HCT116 (cell line): Measurements from ENCODE around the gene EXD3. TPM values are rescaled to one million over a fixed set of nuclear protein-coding genes. Genes with fewer than 3 reads are reported as not detected.

Source experiments
- ATAC-seq: fragments of 200-7000 bp; cut with Tn5 transposase; 2 replicates; pipeline ENCODE4 v1.9.1; 2020; ENCODE audit warnings: mild to moderate bottlenecking, moderate library complexity
- BruUV-seq: library from RNA; stranded (reverse); fragments of 400-500 nt; replicated peaks from 2 replicates; lab custom pipeline; 2021; lab: Mats Ljungman, UMichigan
- CTCF ChIA-PET: fragments of 300-600 bp; sonication (Branson Sonifier 250); formaldehyde crosslinking; loops from one replicate; lab custom pipeline; 2021; ENCODE audit warnings: antibody characterized with exemption; lab: Charles Lee
- POLR2A ChIA-PET: fragments of 300-600, 350-600 bp; sonication (Branson Sonifier 250); formaldehyde crosslinking; loops from one replicate; lab custom pipeline; 2021; ENCODE audit warnings: antibody characterized with exemption; lab: Charles Lee
- RAD21 ChIA-PET, 2 experiments: fragments of 300-600 bp; sonication (Branson Sonifier 250); formaldehyde crosslinking; loops; one replicate each; lab custom pipeline; 2023; ENCODE audit warnings: low total read pairs in 2 of 2; ENCODE audit not compliant: uncharacterized antibody in 2 of 2, unreplicated experiment in 2 of 2, low non-redundant PET in 1 of 2; lab: Charles Lee
- DNase-seq: peaks from one replicate; pipeline ENCODE4 v3.0.0-alpha.2; 2010; ENCODE audit warnings: low read depth, low spot score
- H2AFZ ChIP-seq: fragments of 200-600 bp; shearing (Covaris generic), sonication (generic); 2 replicates; pipeline ENCODE4 v1.6.1; 2017; ENCODE audit warnings: low read depth, mixed run types, mixed read lengths, antibody characterized with exemption, low read length; ENCODE audit not compliant: poor library complexity, severe bottlenecking
- H3K27ac ChIP-seq: 2 replicates; pipeline ENCODE4 v1.5.1; 2012; ENCODE audit warnings: low read depth, low read length
- H3K27me3 ChIP-seq: fragments of 200-600 bp; sonication (generic); 2 replicates; pipeline ENCODE4 v1.6.1; 2016; ENCODE audit warnings: mixed run types, low read length, mixed read lengths; ENCODE audit not compliant: insufficient read depth
- H3K36me3 ChIP-seq, 2 experiments: fragments of 200-500 bp in 1 of 2; fragments of 200-600 bp in 1 of 2; sonication (Bioruptor generic) in 1 of 2; sonication (generic) in 1 of 2; 2 replicates each; pipeline versions ENCODE4 v1.5.1 to v1.6.1; 2014 to 2016; ENCODE audit warnings: low read length in 2 of 2, inconsistent platforms in 1 of 2, mixed read lengths in 1 of 2, mixed run types in 1 of 2; ENCODE audit not compliant: insufficient read depth in 2 of 2, control insufficient read depth in 1 of 2
- H3K4me1 ChIP-seq, 2 experiments: fragments of 200-600 bp in 1 of 2; sonication (generic) in 1 of 2; 2 replicates each; pipeline versions ENCODE4 v1.5.1 to v1.6.1; 2012 to 2017; ENCODE audit warnings: low read length in 2 of 2, inconsistent platforms in 1 of 2, mild to moderate bottlenecking in 1 of 2, mixed read lengths in 1 of 2, mixed run types in 1 of 2, moderate library complexity in 1 of 2; ENCODE audit not compliant: insufficient read depth in 2 of 2, control insufficient read depth in 1 of 2
- H3K4me2 ChIP-seq: fragments of 200-600 bp; sonication (generic); 2 replicates; pipeline ENCODE4 v1.6.1; 2017; ENCODE audit warnings: mixed run types, low read length, mixed read lengths
- H3K4me3 ChIP-seq, 2 experiments: fragments of 200-600 bp in 1 of 2; sonication (generic) in 1 of 2; replicated peaks in 1 of 2; 2 replicates each; pipeline ENCODE4 v1.5.1; 2011 to 2016; ENCODE audit warnings: low read length in 2 of 2, control low read depth in 1 of 2, low read depth in 1 of 2, mild to moderate bottlenecking in 1 of 2, mixed read lengths in 1 of 2, mixed run types in 1 of 2
- H3K79me2 ChIP-seq: fragments of 200-600 bp; sonication (generic); 2 replicates; pipeline ENCODE4 v1.6.1; 2017; ENCODE audit warnings: mild to moderate bottlenecking, mixed run types, low read length, moderate library complexity, mixed read lengths; ENCODE audit not compliant: insufficient read depth
- H3K9ac ChIP-seq: fragments of 200-600 bp; sonication (generic); 2 replicates; pipeline ENCODE4 v1.6.1; 2016; ENCODE audit warnings: low read length, mixed read lengths
- H3K9me2 ChIP-seq: fragments of 200-600 bp; sonication (generic), shearing (Covaris generic); 2 replicates; pipeline ENCODE4 v1.6.1; 2017; ENCODE audit warnings: mixed run types, mild to moderate bottlenecking, moderate library complexity; ENCODE audit not compliant: insufficient read depth
- H3K9me3 ChIP-seq, 2 experiments: fragments of 200-500 bp in 1 of 2; fragments of 200-600 bp in 1 of 2; sonication (Bioruptor generic) in 1 of 2; sonication (generic) in 1 of 2; 2 replicates each; pipeline ENCODE4 v1.6.1; 2014 to 2017; ENCODE audit warnings: low read length in 2 of 2, mixed read lengths in 2 of 2, inconsistent platforms in 1 of 2, low read depth in 1 of 2, mild to moderate bottlenecking in 1 of 2, mixed run types in 1 of 2, moderate library complexity in 1 of 2; ENCODE audit not compliant: control insufficient read depth in 1 of 2, insufficient read depth in 1 of 2
- H4K20me1 ChIP-seq: fragments of 200-600 bp; sonication (generic), shearing (Covaris generic); 2 replicates; pipeline ENCODE4 v1.6.1; 2017; ENCODE audit warnings: mixed run types, mild to moderate bottlenecking, moderate library complexity; ENCODE audit not compliant: insufficient read depth
- ATF3 ChIP-seq: IDR thresholded peaks from 2 replicates; pipeline ENCODE4 v1.6.1; 2012
- CEBPB ChIP-seq: IDR thresholded peaks from 2 replicates; pipeline ENCODE4 v1.6.1; 2012; ENCODE audit warnings: low read depth
- ELF1 ChIP-seq: IDR thresholded peaks from 2 replicates; pipeline ENCODE4 v1.6.1; 2012; ENCODE audit warnings: low read depth, borderline replicate concordance
- EZH2phosphoT487 ChIP-seq: fragments of 200-600 bp; IDR thresholded peaks from 2 replicates; pipeline ENCODE4 v1.6.1; 2018; ENCODE audit warnings: antibody characterized with exemption, borderline replicate concordance
- FOSL1 ChIP-seq: IDR thresholded peaks from 2 replicates; pipeline ENCODE4 v1.6.1; 2012; ENCODE audit warnings: low read depth
- POLR2AphosphoS5 ChIP-seq: IDR thresholded peaks from 2 replicates; pipeline ENCODE4 v1.6.1; 2011; ENCODE audit warnings: mild to moderate bottlenecking, low read depth, low read length, moderate library complexity
- RAD21 ChIP-seq: IDR thresholded peaks from 2 replicates; pipeline ENCODE4 v1.6.1; 2012; ENCODE audit warnings: low read depth, mild to moderate bottlenecking
- TCF7L2 ChIP-seq: IDR thresholded peaks from 2 replicates; pipeline ENCODE4 v1.7.0; 2011; ENCODE audit warnings: borderline replicate concordance, inconsistent platforms; ENCODE audit not compliant: insufficient read depth, insufficient read length; ENCODE audit errors: extremely low read depth
- intact Hi-C: fragments of 100-400 bp; cut with micrococcal nuclease; formaldehyde crosslinking; loops from 2 replicates; pipeline ENCODE4 v1.10.0; 2022
- total RNA-seq: library from RNA; stranded (reverse); gene quantifications from one replicate; pipeline ENCODE4 v1.2.1, GENCODE V29; 2021; ENCODE audit not compliant: unreplicated experiment

The EXD3 gene
- total RNA-seq, 1 experiment from 2014 or later = 25.4 TPM

- Histone ChIP-seq H3K9ac (no peak overlapping the region), H3K27me3 (no peaks in the 10 kb centered on the region)
- intact Hi-C loops = no loop called here
- CTCF ChIA-PET = no interaction called here
- TF ChIP-seq ELF1 (no peak), RAD21 (no peak), CEBPB (no peak), TCF7L2 (no peak), POLR2AphosphoS5 (no peak)
- TF ChIP-seq, all 23 proteins: peak for 0
- Histone ChIP-seq H2AFZ (no peak overlapping the region), H3K4me3 (no peak overlapping the region), H3K27ac (no peak overlapping the region), H3K4me1 (no peaks in the 10 kb centered on the region; a peak in 1 of 4 replicates), H3K9me3 (no peaks in the 10 kb centered on the region), H3K79me2 (no peaks in the 10 kb centered on the region), H3K4me2 (no peak overlapping the region), H3K9me2 (no peaks in the 10 kb centered on the region), H4K20me1 (no peaks in the 10 kb centered on the region), H3K36me3 (no peaks in the 10 kb centered on the region)
- no peak for DNase-seq
- RAD21 ChIA-PET = no interaction called here
- no TSS peak for BruUV-seq
- POLR2A ChIA-PET = no interaction called here
- peak; percentile 44; the same call in 1 of the 2 replicates for ATAC-seq
Observed at GRCh38 chr9:137391411-137391754, 31.6 kb downstream of the EXD3 start.

- Histone ChIP-seq H3K4me1 (no peaks in the 10 kb centered on the region), H3K79me2 (no peaks in the 10 kb centered on the region), H3K9me3 (no peaks in the 10 kb centered on the region), H3K9me2 (no peaks in the 10 kb centered on the region), H4K20me1 (no peaks in the 10 kb centered on the region), H3K4me3 (no peak overlapping the region), H2AFZ (no peak overlapping the region), H3K27ac (no peak overlapping the region), H3K36me3 (no peaks in the 10 kb centered on the region), H3K9ac (no peak overlapping the region), H3K4me2 (no peak overlapping the region), H3K27me3 (no peaks in the 10 kb centered on the region)
- intact Hi-C loops = no loop called here
- ATAC-seq (no peak), DNase-seq (no peak)
- RAD21 ChIA-PET = no interaction called here
- CTCF ChIA-PET = no interaction called here
- no TSS peak for BruUV-seq
- POLR2A ChIA-PET = no interaction called here
- no peak for TF ChIP-seq FOSL1
- no peak for TF ChIP-seq ATF3
- TF ChIP-seq RAD21 = no peak
- TF ChIP-seq EZH2phosphoT487 = no peak
Observed at GRCh38 chr9:137390553-137391410, 32.2 kb downstream of the EXD3 start.
